Progenitor cell of endocrine pancreas (in vitro differentiated cells): ENCODE results near the gene SYCP2. TPM values are rescaled to one million over a fixed set of nuclear protein-coding genes. Genes with fewer than 3 reads are reported as not detected.
"Not testable (repeated sequence)": the region's sequence is repeated elsewhere in the genome, so short reads cannot be mapped to it uniquely, and the experiment has no call there.

Experiments used
- DNase-seq: peaks from one replicate; pipeline ENCODE4 v3.0.0; 2021; ENCODE audit warnings: low spot score; ENCODE audit not compliant: unreplicated experiment
- H3K27ac Mint-ChIP-seq: 2 replicates; pipeline ENCODE4 v1.8.0; 2021; ENCODE audit warnings: mild to moderate bottlenecking, moderate library complexity, mixed read lengths
- H3K27me3 Mint-ChIP-seq: 2 replicates; pipeline ENCODE4 v1.8.0; 2021; ENCODE audit warnings: mixed read lengths
- H3K36me3 Mint-ChIP-seq: 2 replicates; pipeline ENCODE4 v1.8.0; 2022; ENCODE audit warnings: mixed read lengths; ENCODE audit not compliant: insufficient read depth
- H3K4me1 Mint-ChIP-seq: 2 replicates; pipeline ENCODE4 v1.8.0; 2021; ENCODE audit warnings: low read depth, mixed read lengths
- H3K4me3 Mint-ChIP-seq: 2 replicates; pipeline ENCODE4 v1.8.0; 2021; ENCODE audit warnings: low read depth, mild to moderate bottlenecking, moderate library complexity, mixed read lengths
- H3K9me3 Mint-ChIP-seq: 2 replicates; pipeline ENCODE4 v1.8.0; 2021; ENCODE audit warnings: low read depth, mixed read lengths
- total RNA-seq: library from RNA; stranded (reverse); gene quantifications from 2 replicates; pipeline ENCODE4 v1.2.1, GENCODE V29; 2021
- TF ChIP-seq, protein P1 (sequence below): fragments of 200-600 bp; sonication (generic); IDR thresholded peaks from one replicate; pipeline ENCODE4 v1.5.0; 2021; ENCODE audit warnings: antibody characterized with exemption, mild to moderate bottlenecking; ENCODE audit not compliant: unreplicated experiment

The SYCP2 gene
- total RNA-seq, 1 donor from 2014 or later = 2.2 TPM

DNA sequence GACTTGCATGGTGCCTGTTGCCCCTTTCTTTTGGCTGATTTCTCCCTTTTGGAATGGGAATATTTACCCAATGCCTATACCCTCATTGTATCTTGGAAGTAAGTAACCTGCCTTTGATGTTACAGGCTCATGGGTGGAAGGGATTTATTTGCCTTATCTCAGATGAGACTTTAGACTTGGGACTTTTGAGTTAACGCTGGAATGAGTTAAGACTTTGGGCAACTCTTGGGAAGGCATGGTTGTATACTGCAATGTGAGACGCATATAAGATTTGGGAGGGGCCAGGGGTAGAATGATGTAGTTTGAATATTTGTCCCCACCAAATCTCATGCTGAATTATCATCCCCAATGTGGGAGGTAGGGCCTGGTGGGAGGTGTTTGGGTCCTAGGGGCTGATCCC, 75.5 kb downstream of the SYCP2 start:
- no peak for DNase-seq
- Mint-ChIP-seq H3K4me1 (peaks cover 3% of the 10 kb centered on the region), H3K36me3 (no peaks in the 10 kb centered on the region), H3K4me3 (no peak overlapping the region), H3K9me3 (peaks cover 7% of the 10 kb centered on the region), H3K27ac (no peak overlapping the region), H3K27me3 (peaks cover 4% of the 10 kb centered on the region)
- TF ChIP-seq, protein P1, sequence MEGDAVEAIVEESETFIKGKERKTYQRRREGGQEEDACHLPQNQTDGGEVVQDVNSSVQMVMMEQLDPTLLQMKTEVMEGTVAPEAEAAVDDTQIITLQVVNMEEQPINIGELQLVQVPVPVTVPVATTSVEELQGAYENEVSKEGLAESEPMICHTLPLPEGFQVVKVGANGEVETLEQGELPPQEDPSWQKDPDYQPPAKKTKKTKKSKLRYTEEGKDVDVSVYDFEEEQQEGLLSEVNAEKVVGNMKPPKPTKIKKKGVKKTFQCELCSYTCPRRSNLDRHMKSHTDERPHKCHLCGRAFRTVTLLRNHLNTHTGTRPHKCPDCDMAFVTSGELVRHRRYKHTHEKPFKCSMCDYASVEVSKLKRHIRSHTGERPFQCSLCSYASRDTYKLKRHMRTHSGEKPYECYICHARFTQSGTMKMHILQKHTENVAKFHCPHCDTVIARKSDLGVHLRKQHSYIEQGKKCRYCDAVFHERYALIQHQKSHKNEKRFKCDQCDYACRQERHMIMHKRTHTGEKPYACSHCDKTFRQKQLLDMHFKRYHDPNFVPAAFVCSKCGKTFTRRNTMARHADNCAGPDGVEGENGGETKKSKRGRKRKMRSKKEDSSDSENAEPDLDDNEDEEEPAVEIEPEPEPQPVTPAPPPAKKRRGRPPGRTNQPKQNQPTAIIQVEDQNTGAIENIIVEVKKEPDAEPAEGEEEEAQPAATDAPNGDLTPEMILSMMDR = no peak

DNA sequence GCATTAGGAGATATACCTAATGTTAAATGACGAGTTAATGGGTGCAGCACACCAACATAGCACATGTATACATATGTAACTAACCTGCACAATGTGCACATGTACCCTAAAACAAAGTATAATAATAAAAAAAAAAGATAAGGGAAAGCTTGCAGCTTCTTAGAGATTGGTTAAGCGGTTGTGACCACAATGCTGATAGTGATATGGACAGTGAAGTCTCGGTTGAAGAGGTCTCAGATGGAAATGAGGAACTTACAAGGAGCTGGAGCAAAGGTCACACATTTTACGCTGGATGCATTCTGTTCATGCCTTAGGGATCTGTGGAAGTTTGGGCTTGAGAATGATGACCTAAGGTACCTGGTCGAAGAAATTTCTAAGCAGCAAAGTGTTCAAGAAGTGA, 76.5 kb downstream of the SYCP2 start:
- H3K4me1 Mint-ChIP-seq, H3K36me3 Mint-ChIP-seq, H3K9me3 Mint-ChIP-seq, H3K27me3 Mint-ChIP-seq, DNase-seq, H3K27ac Mint-ChIP-seq, H3K4me3 Mint-ChIP-seq: not testable (repeated sequence)

DNA sequence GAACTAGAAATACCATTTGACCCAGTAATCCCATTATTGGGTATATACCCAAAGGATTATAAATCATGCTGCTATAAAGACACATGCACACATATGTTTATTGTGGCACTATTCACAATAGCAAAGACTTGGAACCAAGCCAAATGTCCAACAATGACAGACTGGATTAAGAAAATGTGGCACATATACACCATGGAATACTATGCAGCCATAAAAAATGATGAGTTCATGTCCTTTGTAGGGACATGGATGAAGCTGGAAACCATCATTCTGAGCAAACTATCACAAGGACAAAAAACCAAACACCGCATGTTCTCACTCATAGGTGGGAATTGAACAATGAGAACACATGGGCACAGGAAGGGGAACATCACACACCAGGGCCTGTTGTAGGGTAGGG, 76.9 kb downstream of the SYCP2 start:
- H3K9me3 Mint-ChIP-seq, H3K4me1 Mint-ChIP-seq, H3K27me3 Mint-ChIP-seq, H3K36me3 Mint-ChIP-seq, H3K4me3 Mint-ChIP-seq, H3K27ac Mint-ChIP-seq, DNase-seq: not testable (repeated sequence)

DNA sequence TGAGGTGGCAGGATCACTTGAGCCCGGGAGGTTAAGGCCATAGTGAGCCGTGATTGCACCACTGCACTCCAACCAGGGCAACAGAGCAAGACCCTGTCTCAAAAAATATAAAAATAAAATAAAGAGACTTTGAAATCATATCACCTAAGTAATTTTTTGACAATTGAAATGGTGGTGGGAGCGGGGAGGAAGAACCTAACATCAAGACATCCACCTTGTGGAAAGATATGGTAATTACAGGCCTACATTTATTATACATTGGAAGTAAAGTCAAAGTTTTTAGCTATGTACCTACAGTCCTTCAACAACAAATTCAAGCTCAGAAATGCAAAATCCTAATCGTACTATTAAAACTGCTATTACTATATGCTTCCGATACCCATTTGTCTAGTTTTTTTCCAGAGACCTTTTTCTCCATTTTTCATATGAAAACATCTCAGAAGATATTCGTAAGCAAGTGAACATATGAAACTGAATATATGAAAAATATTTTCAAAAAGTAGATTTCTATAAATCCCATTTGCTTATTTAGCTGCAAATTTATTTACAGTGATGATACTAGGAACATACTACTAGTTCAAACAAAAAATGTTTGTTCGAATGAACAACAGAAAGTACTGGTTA, 83.3 kb downstream of the SYCP2 start:
- Mint-ChIP-seq H3K9me3 (no peaks in the 10 kb centered on the region), H3K27me3 (peaks cover 4% of the 10 kb centered on the region), H3K27ac (no peak overlapping the region), H3K36me3 (no peaks in the 10 kb centered on the region), H3K4me3 (no peak overlapping the region), H3K4me1 (peaks cover 18% of the 10 kb centered on the region)
- DNase-seq = no peak
- TF ChIP-seq, protein P1 = peak; percentile 69

DNA sequence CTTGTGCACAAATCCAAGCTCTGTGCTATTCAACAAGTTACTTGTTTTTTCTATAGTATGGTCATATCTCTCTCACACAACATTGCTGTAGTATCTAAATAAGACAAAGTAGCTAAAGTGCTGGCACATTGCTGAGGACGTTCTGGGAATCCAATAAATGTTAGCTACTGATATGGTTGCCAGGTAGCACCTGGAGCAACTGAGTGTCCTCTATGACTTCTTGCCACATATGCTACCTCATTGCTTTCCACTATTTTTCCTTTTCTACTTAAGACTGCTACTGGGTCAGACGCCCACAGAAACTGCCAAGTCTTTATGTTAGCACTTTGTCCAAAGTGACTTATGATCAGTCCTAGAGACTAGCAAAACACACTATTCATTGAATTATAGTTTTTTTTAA, 85.3 kb downstream of the SYCP2 start:
- Mint-ChIP-seq H3K4me3 (no peak overlapping the region), H3K36me3 (no peaks in the 10 kb centered on the region), H3K4me1 (peaks cover 20% of the 10 kb centered on the region), H3K9me3 (no peaks in the 10 kb centered on the region), H3K27ac (no peak overlapping the region), H3K27me3 (peaks cover 7% of the 10 kb centered on the region)
- TF ChIP-seq, protein P1 = no peak
- DNase-seq = no peak

DNA sequence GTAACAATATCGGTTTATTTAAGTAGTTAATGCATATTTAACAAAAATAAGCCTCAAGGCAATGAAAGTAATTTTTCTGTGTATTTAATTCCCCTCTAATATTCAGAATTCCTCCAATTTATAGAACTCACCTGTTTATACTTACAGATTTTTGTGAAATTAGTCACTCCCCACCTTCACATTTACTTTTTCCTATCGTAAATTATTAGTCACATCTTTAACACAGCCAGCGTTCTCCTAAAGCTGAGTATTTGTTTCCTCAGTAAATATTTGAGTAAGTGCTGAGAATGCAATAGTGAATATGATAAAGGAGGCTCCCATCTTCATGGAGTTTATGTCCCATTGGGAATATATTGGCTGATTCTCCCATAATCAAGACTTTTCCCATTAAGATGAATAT, 88.0 kb downstream of the SYCP2 start:
- no peaks in the 10 kb centered on the region for H3K36me3 Mint-ChIP-seq
- H3K4me1 Mint-ChIP-seq = peaks cover 20% of the 10 kb centered on the region
- TF ChIP-seq, protein P1 = no peak
- H3K9me3 Mint-ChIP-seq = no peaks in the 10 kb centered on the region
- DNase-seq = no peak
- H3K4me3 Mint-ChIP-seq = no peak overlapping the region
- H3K27me3 Mint-ChIP-seq = peaks cover 14% of the 10 kb centered on the region
- no peak overlapping the region for H3K27ac Mint-ChIP-seq
